Activated T-cell treated with anti-CD3 and anti-CD28 coated beads, Interleukin-2, amount 50 U/mL, for 1 hour (primary cell): ENCODE measurements around the gene ARPC2.
"Not testable (repeated sequence)": the region's sequence is repeated elsewhere in the genome, so short reads cannot be mapped to it uniquely, and the experiment has no call there.

Source experiments
- DNase-seq: peaks from one replicate; pipeline ENCODE4 v3.0.0-alpha.2; 2020

ARPC2 gene

DNA sequence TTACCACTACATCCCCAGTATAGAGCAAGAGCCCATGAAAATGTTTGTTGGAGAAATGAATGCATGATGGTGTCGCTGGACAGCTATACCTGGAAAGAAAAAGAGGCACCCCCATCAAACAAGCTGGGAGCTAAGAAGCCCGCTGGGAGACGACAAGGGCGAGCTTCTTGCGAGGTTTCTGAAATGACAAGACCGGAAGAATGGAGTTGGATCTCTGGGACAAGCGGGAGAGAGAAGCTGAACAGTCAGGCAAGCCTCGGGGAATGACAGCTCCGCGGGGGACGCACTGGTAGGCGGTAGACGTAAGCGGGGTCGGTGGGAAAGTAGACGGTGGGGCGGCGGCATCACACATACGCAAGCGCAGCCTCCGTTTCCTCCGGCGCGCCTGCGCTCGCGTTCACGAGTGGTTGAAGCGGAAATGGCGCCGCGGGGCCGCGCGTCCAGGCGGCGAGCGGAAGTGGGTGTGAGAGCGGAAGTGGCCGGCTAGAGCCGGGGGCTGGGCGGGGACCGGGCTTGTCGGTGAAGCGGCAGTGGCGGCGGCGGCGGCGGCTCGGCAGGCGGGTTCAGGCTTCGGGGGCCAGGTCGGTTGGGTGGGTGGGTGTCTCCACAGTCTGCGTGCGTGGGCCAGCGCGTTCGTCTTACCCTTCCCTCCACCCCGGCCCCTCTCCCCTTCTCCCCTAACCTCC lies at the start of gene ARPC2:
Gene ARPC2 (plus strand): TSS at position 516 of the 686 bp plus-strand sequence. CDS start 282 bp downstream, outside the sequence.
- peak; percentile 97 for DNase-seq

DNA sequence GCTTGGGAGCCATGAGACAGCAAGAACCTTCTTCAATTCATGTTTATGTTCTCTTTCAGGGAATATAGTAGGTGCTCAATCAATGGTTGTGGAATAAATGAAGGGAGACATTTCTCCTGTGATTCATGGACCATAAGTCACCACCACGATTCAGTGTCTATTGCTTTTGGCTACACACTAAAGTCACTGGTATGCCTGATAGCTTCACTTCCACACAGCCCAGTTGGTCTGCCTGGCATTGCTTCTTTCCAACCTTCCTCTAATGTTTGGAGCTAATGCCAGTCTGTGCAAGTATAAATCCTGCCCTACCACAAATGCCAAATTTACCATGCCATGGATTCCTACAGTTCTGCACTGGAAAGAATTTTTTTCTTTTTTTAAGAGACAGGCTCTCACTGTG lies 49.0 kb upstream of the ARPC2 start:
- DNase-seq, result no peak

DNA sequence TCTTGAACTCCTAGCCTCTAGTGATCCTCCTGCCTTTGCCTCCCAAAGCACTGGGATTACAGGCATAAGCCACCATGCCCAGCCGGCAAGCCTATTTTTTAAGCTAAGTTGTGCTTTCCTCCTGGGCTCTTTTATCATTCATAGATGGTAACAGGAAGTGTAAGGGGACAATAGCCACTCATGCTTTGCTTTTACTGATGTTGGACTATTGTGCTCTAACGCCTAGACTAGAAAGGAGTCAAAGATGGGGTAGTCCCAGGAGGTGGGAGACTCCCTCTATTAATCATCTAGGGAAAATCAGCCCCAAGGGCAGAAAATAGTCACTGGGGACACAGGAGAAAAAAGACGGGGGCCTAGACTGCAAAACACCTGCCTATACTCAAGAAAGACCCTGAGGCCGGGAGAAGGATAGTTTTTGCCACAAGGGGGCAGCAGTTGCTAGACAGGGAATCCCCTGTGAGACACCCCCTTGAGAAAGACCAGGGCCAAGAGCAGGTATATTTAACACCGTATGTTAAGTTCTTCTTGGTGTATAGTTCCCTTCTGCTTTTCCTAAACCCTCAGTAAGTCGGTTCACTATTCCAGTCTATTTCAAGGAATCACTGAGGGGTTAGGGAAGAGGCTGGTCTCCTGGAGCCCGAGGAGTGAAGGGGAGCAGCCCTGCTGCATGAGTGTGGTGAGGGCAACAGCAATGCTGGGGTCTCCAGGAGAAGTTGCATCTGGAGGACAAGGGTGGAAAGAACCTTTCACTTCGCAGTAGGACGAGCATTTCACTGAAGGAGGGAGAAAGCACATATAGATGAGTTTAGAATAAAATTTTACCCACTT lies 48.1 kb upstream of the ARPC2 start:
- peak; percentile 70 for DNase-seq

DNA sequence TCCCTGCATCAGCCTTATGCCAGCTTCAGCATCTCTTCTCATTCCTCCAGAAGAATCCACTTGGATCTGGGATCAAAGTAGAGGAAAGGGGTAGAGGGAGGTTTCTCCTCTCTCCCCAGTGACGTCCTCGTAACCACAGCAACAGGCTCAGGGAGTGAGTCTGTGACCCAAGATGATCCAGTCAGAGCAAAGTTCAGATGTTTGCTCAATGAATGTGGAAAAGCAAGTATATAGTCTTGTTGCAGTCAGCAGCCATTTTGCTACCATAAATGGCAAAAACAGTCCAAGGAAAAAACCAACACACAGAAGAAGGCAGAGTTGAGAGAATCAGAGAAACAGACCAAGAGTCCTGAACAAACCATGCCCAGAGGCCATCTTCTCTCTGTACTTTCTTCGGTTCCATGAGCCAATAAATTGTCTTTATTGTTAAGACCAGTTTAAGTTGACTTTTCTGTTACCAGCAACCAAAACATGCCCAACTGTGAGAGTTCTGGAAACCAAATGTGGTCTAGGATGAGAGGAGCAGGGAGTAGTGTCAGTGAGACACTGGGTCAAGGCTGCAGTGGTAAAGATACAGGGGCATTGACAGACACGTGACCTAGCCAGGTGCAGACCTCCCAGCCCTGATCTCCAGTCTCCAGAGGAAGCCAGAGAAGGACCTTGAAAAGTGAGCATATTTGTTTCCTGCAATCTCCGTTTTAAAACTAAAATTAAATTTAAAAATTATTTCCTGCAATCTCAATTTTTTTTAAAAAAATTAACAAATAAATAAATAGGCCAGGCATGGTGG lies 47.0 kb upstream of the ARPC2 start:
- DNase-seq, result no peak

- DNase-seq, result not testable (repeated sequence)
These were observed 45.2 kb upstream of the ARPC2 start for GRCh38 chr2:218171744-218172143.

DNA sequence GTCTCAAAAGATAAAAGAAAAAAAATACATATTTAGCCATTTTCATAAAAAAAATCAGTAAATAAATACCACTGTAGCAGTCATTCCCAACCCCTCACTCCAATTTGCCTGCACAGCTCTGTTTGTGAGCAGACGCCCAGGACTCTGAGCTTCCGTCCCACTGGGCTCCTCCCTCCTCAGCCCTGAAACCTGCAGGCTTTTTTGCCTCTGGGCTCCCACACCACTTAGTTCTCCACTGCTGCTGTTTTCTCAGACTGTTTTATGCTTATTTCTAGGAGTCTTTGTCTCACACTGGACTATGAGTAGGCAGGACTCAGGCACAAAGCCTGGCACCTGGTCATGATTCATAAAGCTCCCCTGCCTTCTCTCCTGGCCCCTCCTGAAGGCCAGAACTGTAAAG lies 44.1 kb upstream of the ARPC2 start:
- no peak for DNase-seq

- no peak for DNase-seq
These were observed 37.2 kb upstream of the ARPC2 start for GRCh38 chr2:218179782-218180181.

DNA sequence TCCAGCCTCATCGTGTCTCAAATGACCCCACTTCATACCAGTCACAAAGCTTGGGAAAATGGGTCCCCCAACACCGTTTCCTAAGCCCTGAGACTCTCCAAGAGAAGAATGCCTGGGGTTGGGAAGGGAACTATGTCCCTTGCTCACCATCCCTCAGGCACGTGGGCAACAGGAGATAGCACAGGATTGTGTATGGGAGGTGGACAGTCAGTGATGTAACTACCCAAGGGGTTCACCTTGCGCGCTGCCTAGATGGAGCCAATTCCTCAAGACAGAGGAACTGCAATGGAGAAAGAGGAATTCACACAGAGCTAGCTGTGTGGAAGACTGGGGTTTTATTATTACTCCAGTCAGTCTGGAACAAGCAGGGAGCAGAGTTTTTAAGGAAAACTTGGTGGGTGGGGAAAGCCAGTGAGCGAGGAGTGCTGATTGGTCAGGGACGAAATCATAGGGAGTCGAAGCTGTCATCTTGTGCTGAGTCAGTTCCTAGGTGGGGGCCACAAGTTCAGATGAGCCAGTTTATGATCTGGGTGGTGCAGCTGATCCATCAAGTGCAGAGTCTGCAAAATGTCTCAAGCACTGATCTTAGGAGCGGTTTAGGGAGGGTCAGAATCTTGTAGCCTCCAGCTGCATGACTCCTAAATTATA lies 36.4 kb upstream of the ARPC2 start:
- DNase-seq, result no peak

GRCh38 chr2:218184331-218184730 lies 32.7 kb upstream of the ARPC2 start:
- no peak for DNase-seq

DNA sequence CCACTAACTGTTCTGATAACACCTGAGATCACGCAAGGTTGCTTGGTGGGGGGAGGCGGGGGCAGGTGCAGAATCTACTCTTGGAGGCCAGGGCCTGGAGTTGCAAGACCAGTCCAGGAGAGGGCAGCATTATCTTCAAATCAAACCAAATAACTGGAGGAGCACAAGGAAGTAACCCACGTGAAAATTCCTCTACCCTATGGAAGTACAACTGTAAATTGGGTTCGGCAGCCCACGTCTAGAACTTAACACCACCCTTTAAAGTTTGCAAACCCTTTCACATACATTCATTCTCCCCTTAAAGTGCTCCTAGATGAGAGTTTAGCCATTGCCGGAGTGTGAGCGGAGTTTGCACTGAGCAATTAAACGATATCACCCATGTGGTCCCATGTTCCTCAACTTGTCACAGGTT lies 30.6 kb upstream of the ARPC2 start:
- DNase-seq, result peak; percentile 73

GRCh38 chr2:218186876-218187275 lies 30.1 kb upstream of the ARPC2 start:
- DNase-seq, result no peak

GRCh38 chr2:218187296-218188015 lies 29.5 kb upstream of the ARPC2 start:
- no peak for DNase-seq

- DNase-seq, result no peak
These were observed 28.5 kb upstream of the ARPC2 start for GRCh38 chr2:218188528-218188927.

DNA sequence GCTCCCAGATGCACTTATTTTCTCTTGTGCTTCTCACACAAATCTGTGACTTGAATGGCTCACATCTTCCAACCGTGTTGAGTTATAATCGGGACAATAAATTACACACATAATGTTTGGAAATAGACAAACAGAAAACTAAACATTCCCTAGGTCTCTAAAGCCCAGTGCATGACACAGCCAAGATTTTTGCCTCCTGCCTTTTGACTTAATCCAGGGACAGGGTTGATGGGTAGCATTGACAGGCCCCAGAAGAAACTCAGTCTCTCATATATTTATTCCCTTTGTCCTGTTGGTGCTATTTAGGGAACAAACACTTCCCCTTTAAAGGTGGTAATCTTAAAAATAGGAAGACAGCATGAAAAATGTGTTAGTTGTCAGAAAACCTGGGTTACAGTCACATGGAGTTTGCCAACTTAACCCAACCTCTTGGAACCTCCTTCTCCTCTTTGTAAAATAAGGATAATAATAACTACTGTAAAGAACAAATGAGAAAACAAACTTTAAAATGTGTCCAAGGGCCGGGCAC lies 24.0 kb upstream of the ARPC2 start:
- DNase-seq, result no peak

DNA sequence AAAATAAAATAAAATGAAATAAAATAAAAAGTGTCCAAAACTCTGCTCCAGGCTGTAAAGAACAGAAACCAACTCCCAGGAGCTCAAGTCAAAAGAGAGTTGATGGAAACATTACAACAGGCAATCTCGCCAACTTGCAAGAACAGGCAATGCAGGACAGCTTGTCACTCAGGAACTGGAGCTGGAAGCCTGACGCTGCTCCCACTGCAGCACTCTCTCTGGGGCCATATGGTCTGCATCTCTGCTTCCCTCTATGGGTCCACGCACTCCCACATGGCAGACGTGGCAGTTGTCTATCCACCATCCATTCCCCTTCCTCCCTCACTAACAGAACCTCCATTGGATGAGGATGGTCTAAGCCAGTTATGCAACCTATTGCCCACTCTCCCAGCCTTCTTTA lies 23.3 kb upstream of the ARPC2 start:
- DNase-seq, result no peak

- DNase-seq, result no peak
These were observed 22.1 kb upstream of the ARPC2 start for GRCh38 chr2:218194880-218195279.

DNA sequence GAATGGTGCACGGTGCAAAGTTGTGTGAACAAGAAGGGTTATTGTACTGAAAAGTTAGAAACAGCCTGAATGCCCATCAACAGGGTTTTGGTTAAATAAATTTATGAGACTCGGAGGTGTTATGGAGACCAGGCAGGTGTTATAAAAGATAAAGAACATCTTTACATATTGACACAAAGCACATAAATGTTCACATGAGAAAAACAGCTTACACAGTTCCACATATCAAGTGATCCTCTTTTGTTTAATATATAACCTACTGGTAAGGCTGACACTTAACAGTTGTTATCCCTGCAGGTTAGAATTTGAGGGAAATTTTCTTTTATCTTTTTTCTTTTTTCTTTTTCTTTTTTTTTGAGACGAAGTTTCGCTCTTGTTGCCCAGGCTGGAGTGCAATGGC lies 20.0 kb upstream of the ARPC2 start:
- no peak for DNase-seq

DNA sequence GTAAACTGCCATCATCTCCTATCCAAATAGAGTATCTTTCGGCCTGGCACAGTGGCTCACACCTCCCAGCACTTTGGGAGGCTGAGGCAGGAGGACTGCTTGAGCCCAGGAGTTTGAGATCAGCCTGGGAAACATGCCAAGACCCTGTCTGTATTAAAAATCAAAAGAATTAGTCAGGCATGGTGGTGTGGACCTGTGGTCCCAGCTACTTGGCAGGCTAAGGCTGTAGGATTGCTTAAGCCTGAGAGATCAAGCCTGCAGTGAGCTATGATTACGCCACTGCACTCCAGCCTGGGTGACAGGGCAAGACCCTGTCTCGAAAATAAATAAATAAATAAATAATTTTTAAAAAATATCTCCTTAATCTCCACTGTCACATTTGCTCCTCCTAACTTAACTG lies 14.7 kb upstream of the ARPC2 start:
- DNase-seq, result no peak

DNA sequence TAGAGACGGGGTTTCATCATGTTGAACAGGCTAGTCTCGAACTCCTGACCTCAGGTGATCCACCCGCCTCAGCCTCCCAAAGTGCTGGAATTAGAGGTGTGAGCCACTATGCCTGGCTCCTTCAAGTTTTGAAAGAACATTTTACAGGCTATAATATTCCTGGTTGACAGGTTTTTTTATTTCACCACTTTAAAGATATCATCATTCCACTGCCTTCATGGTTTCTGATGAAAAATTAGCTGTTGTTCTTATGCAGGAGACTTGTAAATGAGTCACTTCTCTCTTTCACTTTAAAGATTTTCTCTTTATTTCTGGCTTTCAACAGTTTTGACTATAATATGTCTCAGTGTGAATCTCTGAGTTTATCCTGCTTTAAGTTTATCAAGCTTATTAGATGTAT lies 7.9 kb upstream of the ARPC2 start:
- DNase-seq, result no peak

- no peak for DNase-seq
These were observed 2.9 kb upstream of the ARPC2 start for GRCh38 chr2:218214116-218214515.

DNA sequence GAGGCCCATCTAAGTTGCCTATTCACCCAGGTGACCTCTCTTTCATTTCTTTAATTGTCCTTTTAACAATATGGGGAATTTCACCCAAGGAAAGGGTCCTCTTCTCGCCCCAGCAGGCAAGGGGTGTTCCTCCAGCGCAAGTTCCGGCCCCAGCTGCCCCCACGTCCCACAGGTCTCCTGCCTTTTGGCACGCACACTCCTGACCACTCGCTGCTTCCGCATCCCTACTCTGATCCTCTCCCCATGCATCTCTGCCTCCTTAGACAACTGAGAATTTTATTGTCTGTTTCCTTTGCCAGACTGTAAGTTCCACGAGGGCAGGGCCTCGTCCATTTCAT lies 684 bp upstream of the ARPC2 start:
- no peak for DNase-seq
